Measurements from ENCODE around the gene NOTUM. TPM values are rescaled to one million over a fixed set of nuclear protein-coding genes. Genes with fewer than 3 reads are reported as not detected.

Gene NOTUM
- total and polyA plus RNA-seq, 4 donors, result 0.71 to 7.6 (median 2.2) TPM

DNA sequence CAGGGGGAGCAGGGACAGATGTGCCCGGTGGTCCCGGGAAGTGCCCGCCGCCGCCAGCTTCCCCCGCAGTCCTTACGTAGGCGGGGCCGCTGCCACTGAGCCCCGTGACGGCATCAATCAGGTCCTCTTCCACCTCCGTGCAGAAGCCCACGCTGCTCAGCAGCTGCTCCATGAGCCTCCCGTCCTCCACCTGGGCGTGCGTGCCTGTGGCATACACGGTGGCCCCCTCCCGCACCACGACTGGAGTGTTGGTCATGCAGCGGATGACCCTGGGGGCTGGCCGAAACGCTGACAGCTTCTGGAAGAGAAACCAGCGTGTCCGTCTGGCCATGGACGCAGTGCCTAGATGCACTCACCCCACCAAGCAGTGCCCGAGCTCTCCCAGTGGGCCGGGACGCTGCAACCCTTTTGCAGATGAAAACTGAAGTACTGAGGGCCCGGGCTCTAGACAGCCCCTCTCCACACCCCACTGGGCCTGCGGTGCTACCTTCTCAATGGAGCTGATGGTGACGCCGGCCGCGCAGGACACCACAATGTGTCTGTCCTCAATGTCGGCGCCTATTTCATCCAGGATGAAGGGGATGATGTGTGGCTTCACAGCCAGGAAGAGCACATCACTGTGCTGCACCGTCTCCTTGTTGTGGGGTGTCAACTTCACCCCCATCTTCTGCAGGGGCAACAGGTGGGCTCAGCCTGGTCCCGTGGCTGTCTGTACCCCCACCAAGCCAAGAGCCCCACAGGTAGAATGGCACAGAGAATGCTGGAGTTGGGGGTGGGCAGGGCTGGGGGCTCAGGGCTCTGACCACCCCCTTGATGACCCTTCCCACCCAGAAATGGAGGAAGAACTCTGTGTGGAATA lies 25.9 kb downstream of the NOTUM start:
- no peak overlapping the region for H3K27ac ChIP-seq (ENCODE audit: low read depth in 1 of 2, low read length in 1 of 2)
- peaks cover 0 to 22% (median 5%) of the 10 kb centered on the region in 5 donors for H3K4me1 ChIP-seq (ENCODE audit: control insufficient read depth in 5 of 5, insufficient read depth in 5 of 5, low read length in 5 of 5)
- H3K9me3 ChIP-seq (ENCODE audit: control insufficient read depth in 4 of 4, insufficient read depth in 3 of 4, low read length in 3 of 4), result no peaks in the 10 kb centered on the region
- 94 to 96% methylated on average over 38 of the region's 38 CpGs for WGBS, 2 donors
- no peak overlapping the region for H3K9ac ChIP-seq (ENCODE audit: insufficient read depth in 1 of 2, low read length in 2 of 2)
- H3K36me3 ChIP-seq (ENCODE audit: control insufficient read depth in 4 of 4, insufficient read depth in 4 of 4, low read length in 4 of 4), result no peaks in the 10 kb centered on the region
- no peak overlapping the region for H3K4me3 ChIP-seq
- no peak for DNase-seq
- TF ChIP-seq, protein P1, sequence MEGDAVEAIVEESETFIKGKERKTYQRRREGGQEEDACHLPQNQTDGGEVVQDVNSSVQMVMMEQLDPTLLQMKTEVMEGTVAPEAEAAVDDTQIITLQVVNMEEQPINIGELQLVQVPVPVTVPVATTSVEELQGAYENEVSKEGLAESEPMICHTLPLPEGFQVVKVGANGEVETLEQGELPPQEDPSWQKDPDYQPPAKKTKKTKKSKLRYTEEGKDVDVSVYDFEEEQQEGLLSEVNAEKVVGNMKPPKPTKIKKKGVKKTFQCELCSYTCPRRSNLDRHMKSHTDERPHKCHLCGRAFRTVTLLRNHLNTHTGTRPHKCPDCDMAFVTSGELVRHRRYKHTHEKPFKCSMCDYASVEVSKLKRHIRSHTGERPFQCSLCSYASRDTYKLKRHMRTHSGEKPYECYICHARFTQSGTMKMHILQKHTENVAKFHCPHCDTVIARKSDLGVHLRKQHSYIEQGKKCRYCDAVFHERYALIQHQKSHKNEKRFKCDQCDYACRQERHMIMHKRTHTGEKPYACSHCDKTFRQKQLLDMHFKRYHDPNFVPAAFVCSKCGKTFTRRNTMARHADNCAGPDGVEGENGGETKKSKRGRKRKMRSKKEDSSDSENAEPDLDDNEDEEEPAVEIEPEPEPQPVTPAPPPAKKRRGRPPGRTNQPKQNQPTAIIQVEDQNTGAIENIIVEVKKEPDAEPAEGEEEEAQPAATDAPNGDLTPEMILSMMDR (IDR thresholded peaks at IDR 0.05; ENCODE audit: control extremely low read depth, extremely low read depth), result no peak
- no peak for ATAC-seq (ENCODE audit: insufficient read depth, low FRiP score)
- H3K27me3 ChIP-seq (ENCODE audit: control insufficient read depth in 3 of 3, insufficient read depth in 3 of 3, low read length in 2 of 3), result no peaks in the 10 kb centered on the region

DNA sequence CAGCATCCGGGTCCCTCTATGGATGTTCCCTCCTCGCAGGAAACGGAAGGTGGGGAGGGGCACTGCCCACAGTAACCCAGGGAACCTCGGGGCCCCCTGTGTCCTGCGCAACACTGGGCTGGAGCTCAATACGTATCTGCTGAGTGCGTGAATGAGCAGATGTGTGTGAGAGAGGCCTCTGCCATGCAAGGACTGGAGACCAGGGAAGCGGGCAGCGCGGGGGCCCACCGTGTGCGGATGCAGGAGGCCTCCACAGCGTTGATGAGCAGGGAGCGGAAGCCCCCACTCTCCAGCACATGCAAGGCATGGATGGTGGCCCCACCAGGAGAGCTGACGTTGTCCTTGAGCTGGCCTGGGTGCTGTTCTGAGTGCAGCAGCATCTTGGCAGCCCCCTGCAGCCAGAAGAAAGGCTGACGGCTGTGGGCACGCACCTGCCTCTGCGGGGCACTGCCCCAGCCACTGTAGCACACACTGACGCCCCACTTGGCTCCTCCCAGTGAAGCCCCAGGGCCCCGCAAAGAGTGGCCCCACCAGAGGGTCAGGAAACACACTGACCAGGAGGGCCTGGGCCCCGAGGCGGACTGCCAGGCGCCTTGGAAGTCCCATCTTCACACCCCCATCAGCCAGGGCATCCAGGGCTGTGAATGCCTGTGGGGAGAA lies 26.8 kb downstream of the NOTUM start:
- WGBS, 2 donors, result 80 to 86% methylated on average over 22 to 23 of the region's 23 CpGs
- H3K4me3 ChIP-seq, result no peak overlapping the region
- H3K9me3 ChIP-seq (ENCODE audit: control insufficient read depth in 4 of 4, insufficient read depth in 3 of 4, low read length in 3 of 4), result no peaks in the 10 kb centered on the region
- H3K27me3 ChIP-seq (ENCODE audit: control insufficient read depth in 3 of 3, insufficient read depth in 3 of 3, low read length in 2 of 3), result no peaks in the 10 kb centered on the region
- ATAC-seq (ENCODE audit: insufficient read depth, low FRiP score), result no peak
- no peaks in the 10 kb centered on the region for H3K36me3 ChIP-seq (ENCODE audit: control insufficient read depth in 4 of 4, insufficient read depth in 4 of 4, low read length in 4 of 4)
- H3K4me1 ChIP-seq (ENCODE audit: control insufficient read depth in 5 of 5, insufficient read depth in 5 of 5, low read length in 5 of 5), result peaks cover 0 to 25% (median 5%) of the 10 kb centered on the region in 5 donors
- no peak overlapping the region for H3K27ac ChIP-seq (ENCODE audit: low read depth in 1 of 2, low read length in 1 of 2)
- no peak for DNase-seq
- TF ChIP-seq, protein P1 (IDR thresholded peaks at IDR 0.05; ENCODE audit: control extremely low read depth, extremely low read depth), result no peak
- H3K9ac ChIP-seq (ENCODE audit: insufficient read depth in 1 of 2, low read length in 2 of 2), result no peak overlapping the region

DNA sequence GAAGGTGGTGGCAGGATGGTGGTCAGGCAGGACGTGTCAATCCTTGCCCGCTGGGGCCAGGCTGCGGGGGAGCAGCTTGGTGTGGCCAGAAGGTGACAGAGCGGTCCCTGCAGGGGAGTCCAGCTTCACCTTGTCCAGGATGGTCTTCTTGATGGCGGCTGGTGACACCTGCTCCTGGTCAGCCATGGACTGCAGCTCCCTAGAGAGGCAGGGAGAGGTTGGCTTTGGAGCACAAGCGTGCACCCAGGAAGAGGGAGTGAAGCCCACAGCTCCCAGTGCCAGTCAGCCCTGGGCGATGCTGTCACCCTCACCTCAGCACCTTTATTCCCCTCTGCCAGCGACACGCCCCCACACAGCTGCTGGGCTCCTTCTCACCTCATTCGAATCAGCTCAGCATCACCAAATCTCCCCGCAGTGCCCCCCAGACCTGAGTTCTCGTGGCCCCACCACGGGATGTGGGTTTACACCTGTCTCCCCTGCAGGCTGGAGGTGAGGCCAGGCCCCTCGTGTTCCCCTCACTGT lies 27.7 kb downstream of the NOTUM start:
- H3K4me1 ChIP-seq (ENCODE audit: control insufficient read depth in 5 of 5, insufficient read depth in 5 of 5, low read length in 5 of 5), result peaks cover 0 to 32% (median 7%) of the 10 kb centered on the region in 5 donors
- DNase-seq, result no peak
- H3K9ac ChIP-seq (ENCODE audit: insufficient read depth in 1 of 2, low read length in 2 of 2), result no peak overlapping the region
- no peak overlapping the region for H3K27ac ChIP-seq (ENCODE audit: low read depth in 1 of 2, low read length in 1 of 2)
- ATAC-seq (ENCODE audit: insufficient read depth, low FRiP score), result no peak
- WGBS, 2 donors, result 86 to 89% methylated on average over 14 of the region's 14 CpGs
- TF ChIP-seq, protein P1 (IDR thresholded peaks at IDR 0.05; ENCODE audit: control extremely low read depth, extremely low read depth), result no peak
- H3K4me3 ChIP-seq, result no peak overlapping the region
- H3K36me3 ChIP-seq (ENCODE audit: control insufficient read depth in 4 of 4, insufficient read depth in 4 of 4, low read length in 4 of 4), result no peaks in the 10 kb centered on the region
- no peaks in the 10 kb centered on the region for H3K9me3 ChIP-seq (ENCODE audit: control insufficient read depth in 4 of 4, insufficient read depth in 3 of 4, low read length in 3 of 4)
- no peaks in the 10 kb centered on the region for H3K27me3 ChIP-seq (ENCODE audit: control insufficient read depth in 3 of 3, insufficient read depth in 3 of 3, low read length in 2 of 3)

Data from lung (tissue), 12 donors.